SH-SY5Y (cell line): ENCODE results near the gene TP63.

Experiments
- GATA2 ChIP-seq: IDR thresholded peaks from 2 replicates; pipeline ENCODE4 v1.6.1; 2011; ENCODE audit warnings: mild to moderate bottlenecking, low read depth, low read length
- GATA3 ChIP-seq: IDR thresholded peaks from 2 replicates; pipeline ENCODE4 v1.6.1; 2011; ENCODE audit warnings: low read depth, mild to moderate bottlenecking, low read length, moderate library complexity

- TF ChIP-seq GATA3 (no peak), GATA2 (no peak)
Measured at GRCh38 chr3:189680723-189681122, 49.5 kb downstream of the TP63 start.
